HG02938 (cell line): Measurements from ENCODE around the gene MLLT3.

Experiments
- ATAC-seq: cut with Tn5 transposase; IDR thresholded peaks from one replicate; pipeline ENCODE4 v1.9.1; 2021; ENCODE audit warnings: mild to moderate bottlenecking, moderate library complexity; ENCODE audit not compliant: unreplicated experiment

MLLT3 gene

GRCh38 chr9:20436476-20437195 is 185.7 kb downstream of the MLLT3 start:
- no peak for ATAC-seq

GRCh38 chr9:20428976-20429375 is 193.3 kb downstream of the MLLT3 start:
- ATAC-seq, result no peak

GRCh38 chr9:20427359-20427758 is 194.9 kb downstream of the MLLT3 start:
- no peak for ATAC-seq

GRCh38 chr9:20426019-20426418 is 196.3 kb downstream of the MLLT3 start:
- ATAC-seq, result peak; percentile 73

- ATAC-seq, result no peak
Observed at GRCh38 chr9:20419533-20419932, 202.8 kb downstream of the MLLT3 start.

GRCh38 chr9:20418485-20418884 is 203.8 kb downstream of the MLLT3 start:
- no peak for ATAC-seq

- ATAC-seq, result no peak
Observed at GRCh38 chr9:20417373-20418080, 204.8 kb downstream of the MLLT3 start.

- ATAC-seq, result no peak
Observed at GRCh38 chr9:20414150-20414549, 208.1 kb downstream of the MLLT3 start.

GRCh38 chr9:20409321-20410092 is 212.8 kb downstream of the MLLT3 start:
- ATAC-seq, result no peak

- ATAC-seq, result no peak
Observed at GRCh38 chr9:20408513-20408912, 213.8 kb downstream of the MLLT3 start.

GRCh38 chr9:20407013-20407412 is 215.3 kb downstream of the MLLT3 start:
- no peak for ATAC-seq

- ATAC-seq, result no peak
Observed at GRCh38 chr9:20406344-20406743, 216.0 kb downstream of the MLLT3 start.

- ATAC-seq, result no peak
Observed at GRCh38 chr9:20405616-20406015, 216.7 kb downstream of the MLLT3 start.

GRCh38 chr9:20405078-20405477 is 217.2 kb downstream of the MLLT3 start:
- no peak for ATAC-seq

GRCh38 chr9:20404192-20404813 is 218.0 kb downstream of the MLLT3 start:
- ATAC-seq, result no peak

- ATAC-seq, result no peak
Observed at GRCh38 chr9:20403346-20403745, 219.0 kb downstream of the MLLT3 start.

- no peak for ATAC-seq
Observed at GRCh38 chr9:20402273-20402875, 219.9 kb downstream of the MLLT3 start.

GRCh38 chr9:20398536-20399338 is 223.6 kb downstream of the MLLT3 start:
- ATAC-seq, result no peak

GRCh38 chr9:20397348-20397747 is 225.0 kb downstream of the MLLT3 start:
- ATAC-seq, result no peak

- no peak for ATAC-seq
Observed at GRCh38 chr9:20396509-20396908, 225.8 kb downstream of the MLLT3 start.
